ENCODE results near the gene SLIT1.

DNA sequence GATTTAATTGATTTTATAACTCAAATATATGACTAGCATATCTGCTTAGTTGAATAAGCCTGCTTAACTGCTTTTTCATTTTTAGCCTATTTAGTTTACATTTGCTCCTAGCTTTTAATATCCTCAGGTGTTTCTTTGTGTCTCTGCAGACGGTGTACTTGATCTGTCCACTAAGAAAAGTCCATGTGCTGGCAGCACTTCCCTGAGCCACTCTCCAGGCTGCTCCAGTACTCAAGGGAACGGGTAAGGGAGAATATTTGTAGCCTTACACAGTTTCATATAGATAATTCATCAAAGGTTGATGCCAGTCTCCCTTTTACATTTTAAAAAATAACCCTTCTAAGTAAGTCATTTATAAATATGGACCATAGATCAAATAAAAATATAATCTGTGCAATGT, 233.8 kb downstream of the SLIT1 start:
- TF ChIP-seq, protein P1, sequence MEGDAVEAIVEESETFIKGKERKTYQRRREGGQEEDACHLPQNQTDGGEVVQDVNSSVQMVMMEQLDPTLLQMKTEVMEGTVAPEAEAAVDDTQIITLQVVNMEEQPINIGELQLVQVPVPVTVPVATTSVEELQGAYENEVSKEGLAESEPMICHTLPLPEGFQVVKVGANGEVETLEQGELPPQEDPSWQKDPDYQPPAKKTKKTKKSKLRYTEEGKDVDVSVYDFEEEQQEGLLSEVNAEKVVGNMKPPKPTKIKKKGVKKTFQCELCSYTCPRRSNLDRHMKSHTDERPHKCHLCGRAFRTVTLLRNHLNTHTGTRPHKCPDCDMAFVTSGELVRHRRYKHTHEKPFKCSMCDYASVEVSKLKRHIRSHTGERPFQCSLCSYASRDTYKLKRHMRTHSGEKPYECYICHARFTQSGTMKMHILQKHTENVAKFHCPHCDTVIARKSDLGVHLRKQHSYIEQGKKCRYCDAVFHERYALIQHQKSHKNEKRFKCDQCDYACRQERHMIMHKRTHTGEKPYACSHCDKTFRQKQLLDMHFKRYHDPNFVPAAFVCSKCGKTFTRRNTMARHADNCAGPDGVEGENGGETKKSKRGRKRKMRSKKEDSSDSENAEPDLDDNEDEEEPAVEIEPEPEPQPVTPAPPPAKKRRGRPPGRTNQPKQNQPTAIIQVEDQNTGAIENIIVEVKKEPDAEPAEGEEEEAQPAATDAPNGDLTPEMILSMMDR (IDR thresholded peaks at IDR 0.05): no peak
- no peak for TF ChIP-seq POLR2A (IDR thresholded peaks at IDR 0.05)

All from adrenal gland (tissue), 5 donors.